ENCODE results near the gene DAB1.

DNA sequence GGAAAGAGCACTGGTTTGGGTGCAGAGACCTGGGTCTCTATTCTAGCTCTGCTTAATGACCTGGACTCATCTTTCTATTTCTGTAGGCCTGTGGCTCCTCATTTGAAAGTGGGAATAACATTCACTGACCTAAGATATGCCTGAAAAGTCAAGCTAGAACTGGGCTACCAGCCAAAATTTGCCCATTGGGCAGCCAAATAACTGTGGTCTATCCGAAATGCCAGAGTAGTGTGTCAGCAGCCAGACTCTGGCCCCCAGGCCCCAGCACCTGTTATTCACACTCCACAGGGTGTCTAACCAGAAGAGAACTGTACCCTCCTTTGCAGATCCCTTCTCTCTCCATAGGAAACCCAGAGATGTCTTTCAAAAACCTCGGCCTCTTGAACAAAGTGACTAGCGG lies 12.6 kb downstream of the DAB1 start:
- TF ChIP-seq, protein P1, sequence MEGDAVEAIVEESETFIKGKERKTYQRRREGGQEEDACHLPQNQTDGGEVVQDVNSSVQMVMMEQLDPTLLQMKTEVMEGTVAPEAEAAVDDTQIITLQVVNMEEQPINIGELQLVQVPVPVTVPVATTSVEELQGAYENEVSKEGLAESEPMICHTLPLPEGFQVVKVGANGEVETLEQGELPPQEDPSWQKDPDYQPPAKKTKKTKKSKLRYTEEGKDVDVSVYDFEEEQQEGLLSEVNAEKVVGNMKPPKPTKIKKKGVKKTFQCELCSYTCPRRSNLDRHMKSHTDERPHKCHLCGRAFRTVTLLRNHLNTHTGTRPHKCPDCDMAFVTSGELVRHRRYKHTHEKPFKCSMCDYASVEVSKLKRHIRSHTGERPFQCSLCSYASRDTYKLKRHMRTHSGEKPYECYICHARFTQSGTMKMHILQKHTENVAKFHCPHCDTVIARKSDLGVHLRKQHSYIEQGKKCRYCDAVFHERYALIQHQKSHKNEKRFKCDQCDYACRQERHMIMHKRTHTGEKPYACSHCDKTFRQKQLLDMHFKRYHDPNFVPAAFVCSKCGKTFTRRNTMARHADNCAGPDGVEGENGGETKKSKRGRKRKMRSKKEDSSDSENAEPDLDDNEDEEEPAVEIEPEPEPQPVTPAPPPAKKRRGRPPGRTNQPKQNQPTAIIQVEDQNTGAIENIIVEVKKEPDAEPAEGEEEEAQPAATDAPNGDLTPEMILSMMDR (IDR thresholded peaks at IDR 0.05): no peak
- TF ChIP-seq POLR2A (IDR thresholded peaks at IDR 0.05): no peak

Measured in right lobe of liver (tissue), 4 donors.